Fibroblast of the aortic adventitia (primary cell): ENCODE results near the gene CDON. TPM values are rescaled to one million over a fixed set of nuclear protein-coding genes. Genes with fewer than 3 reads are reported as not detected.
A peak's percentile ranks its signal among the peaks of the same experiment; 100 is the strongest.

Experiments used
- DNase-seq: peaks from one replicate; pipeline ENCODE4 v3.0.0-alpha.2; 2010; ENCODE audit warnings: low read depth
- H3K4me3 ChIP-seq: 2 replicates; pipeline ENCODE4 v1.5.1; 2011; ENCODE audit warnings: low read depth, mild to moderate bottlenecking, control low read depth, low read length, moderate library complexity
- total RNA-seq: library from RNA; depleted of rRNA; stranded (reverse); fragments of >200 nt; gene quantifications from 2 replicates; pipeline ENCODE4 v1.2.3, GENCODE V29; 2012; ENCODE audit warnings: low replicate concordance
- TF ChIP-seq, protein P1 (sequence below): IDR thresholded peaks from 2 replicates; pipeline ENCODE4 v1.5.1; 2011; ENCODE audit warnings: mild to moderate bottlenecking, low read length, control low read depth, inconsistent platforms; ENCODE audit not compliant: insufficient read depth

CDON gene
- total RNA-seq, 1 donor, result 54.4 TPM

DNA sequence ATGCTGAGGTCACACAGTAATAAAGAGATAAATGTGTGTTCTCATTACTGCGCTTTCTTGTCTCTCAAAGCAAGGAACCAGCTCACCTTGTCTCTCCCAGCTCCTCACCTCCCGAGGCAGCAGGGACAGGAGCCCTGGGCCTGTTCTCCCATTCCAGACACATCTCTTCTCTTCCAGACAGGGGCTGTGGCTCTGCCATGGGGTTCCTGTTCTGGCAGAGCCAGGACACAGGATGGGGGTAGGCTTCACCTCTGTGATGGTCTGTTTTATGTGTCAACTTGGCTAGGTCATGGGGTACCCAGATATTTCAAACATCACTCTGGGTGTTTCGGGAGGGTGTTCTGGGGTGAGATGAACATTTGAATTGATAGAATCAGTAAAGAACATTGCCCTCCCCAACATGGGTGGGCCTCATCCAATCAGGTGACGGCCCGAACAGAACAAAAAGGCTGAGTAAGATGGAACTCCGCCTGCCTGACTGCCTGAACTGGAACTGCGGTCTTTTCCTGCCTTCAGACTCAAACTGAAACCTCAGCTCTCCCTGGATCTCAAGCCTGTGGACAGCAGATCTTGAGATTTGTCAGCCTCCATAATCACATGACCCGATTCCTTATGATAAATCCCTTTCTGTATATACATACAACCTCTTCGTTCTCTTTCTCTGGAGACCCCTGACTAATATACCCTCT, 118.9 kb downstream of the CDON start:
- DNase-seq, result no peak
- H3K4me3 ChIP-seq, result no peak overlapping the region
- TF ChIP-seq, protein P1, sequence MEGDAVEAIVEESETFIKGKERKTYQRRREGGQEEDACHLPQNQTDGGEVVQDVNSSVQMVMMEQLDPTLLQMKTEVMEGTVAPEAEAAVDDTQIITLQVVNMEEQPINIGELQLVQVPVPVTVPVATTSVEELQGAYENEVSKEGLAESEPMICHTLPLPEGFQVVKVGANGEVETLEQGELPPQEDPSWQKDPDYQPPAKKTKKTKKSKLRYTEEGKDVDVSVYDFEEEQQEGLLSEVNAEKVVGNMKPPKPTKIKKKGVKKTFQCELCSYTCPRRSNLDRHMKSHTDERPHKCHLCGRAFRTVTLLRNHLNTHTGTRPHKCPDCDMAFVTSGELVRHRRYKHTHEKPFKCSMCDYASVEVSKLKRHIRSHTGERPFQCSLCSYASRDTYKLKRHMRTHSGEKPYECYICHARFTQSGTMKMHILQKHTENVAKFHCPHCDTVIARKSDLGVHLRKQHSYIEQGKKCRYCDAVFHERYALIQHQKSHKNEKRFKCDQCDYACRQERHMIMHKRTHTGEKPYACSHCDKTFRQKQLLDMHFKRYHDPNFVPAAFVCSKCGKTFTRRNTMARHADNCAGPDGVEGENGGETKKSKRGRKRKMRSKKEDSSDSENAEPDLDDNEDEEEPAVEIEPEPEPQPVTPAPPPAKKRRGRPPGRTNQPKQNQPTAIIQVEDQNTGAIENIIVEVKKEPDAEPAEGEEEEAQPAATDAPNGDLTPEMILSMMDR, result no peak

DNA sequence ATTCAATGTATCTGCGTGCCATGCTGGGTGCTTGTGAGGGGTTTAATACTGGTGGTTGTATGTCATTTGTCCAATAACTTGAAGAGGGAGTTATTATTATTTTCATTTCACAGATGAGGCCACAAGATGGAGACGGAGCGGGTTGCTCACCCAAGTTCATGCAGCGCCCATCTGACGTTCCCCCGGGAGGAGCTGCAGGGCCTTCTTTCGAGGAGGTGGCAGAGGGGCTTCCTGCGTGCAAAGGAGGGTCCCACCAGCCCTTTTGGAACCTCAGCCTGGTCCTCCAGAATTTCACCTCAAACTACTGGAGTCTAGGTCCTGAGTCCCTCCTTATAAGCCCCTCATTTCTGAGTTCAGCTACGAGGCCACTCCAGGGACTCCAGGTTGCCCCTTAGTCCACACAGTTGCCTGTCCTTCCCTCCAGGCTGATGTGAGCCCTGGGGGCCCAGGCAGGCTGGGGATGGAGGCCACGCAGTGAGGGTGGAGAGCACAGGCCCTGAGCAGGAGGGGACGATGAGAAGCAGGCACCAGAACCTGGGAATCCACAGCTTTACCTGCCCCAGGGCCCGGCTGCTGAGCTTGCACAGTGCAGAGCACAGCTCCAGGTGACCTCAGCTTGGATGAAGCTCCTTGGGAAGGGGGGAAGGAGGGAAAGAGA, 119.8 kb downstream of the CDON start:
- no peak overlapping the region for H3K4me3 ChIP-seq
- TF ChIP-seq, protein P1, result no peak
- DNase-seq, result no peak

DNA sequence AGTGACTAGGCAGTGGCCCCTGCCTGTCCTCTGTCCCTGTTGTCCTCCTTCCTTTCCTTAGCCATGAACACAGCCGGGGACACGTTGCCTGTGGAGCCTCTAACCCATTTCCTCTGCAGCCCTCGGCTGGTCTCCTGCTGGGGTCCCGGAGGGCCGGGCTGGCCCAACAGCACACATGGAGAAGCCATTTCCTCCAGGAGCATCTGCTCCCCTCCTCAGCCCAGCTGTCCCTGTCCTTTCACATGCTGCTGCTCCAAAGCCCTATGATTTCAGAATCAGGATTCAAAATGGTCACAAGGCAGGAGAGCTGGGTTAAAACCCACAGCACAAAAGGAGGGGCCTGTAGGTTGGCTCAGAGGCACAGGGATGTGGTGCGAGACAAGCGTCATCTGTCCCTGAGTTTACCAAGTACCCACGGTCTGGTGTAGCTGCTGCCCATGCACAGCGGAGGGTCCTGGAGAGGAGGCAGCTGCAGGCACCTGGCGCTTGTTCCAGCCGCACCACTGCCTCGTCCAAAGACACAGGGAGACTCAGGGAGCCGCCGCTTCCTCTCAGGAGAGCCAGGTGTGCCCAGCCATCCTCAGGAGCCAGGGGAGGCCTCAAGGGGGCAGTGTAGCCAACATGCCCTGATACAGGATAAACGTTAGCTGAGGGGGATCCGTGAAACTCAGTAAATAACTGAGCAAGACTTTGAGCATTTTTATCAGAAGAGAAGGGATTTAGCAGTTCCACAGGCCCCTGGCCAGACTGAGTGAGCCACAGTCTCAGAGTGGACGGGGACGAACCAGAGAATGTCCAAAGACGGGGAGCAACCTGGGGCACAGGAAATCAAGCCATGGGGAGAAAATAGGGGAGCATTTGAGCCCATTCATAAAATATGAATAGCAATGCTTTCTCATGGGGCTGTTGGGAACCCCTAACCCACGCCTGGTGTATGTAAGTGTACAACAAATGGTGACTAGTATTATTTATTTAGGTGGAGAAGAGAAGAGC, 120.8 kb downstream of the CDON start:
- TF ChIP-seq, protein P1, result peak; percentile 77
- H3K4me3 ChIP-seq, result no peak overlapping the region
- DNase-seq, result peak; percentile 37

DNA sequence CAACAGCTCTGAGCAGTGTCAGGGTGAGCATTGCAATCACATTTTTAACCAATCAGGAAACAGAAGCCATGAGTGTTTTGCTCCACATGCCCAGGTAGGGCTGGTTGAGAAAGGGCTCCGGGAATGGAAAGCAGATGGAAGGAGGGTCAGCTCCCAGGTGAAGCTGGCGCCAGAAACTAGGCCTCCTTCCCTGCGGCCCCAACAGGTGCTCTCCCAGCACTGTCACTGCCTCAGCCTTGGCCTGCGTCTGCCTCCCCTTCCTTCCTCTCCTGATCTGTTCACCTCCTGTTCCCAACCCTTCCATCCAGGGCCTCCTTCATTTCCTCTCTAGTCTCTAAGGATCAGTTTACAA, 121.4 kb downstream of the CDON start:
- TF ChIP-seq, protein P1, result no peak
- no peak overlapping the region for H3K4me3 ChIP-seq
- DNase-seq, result no peak

DNA sequence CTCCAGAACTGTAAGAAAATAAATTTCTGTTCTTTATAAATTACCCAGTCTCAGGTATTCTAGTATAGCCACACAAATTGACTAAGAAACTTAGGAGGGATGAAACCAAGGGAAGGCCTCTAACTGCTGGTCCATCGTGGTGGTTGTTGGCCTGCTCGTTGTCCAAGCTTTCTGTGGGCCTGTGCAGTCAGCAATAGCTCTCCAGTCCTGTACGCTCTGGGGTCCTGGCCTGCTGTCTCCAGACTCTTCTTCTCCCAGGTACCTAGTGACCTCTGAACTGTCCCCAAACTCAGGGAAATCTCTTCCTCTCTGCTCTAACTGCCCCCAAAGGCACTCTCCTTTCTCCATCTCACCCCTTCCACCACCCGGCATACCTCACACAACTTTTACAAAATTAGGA, 122.5 kb downstream of the CDON start:
- DNase-seq, result no peak
- TF ChIP-seq, protein P1, result no peak

DNA sequence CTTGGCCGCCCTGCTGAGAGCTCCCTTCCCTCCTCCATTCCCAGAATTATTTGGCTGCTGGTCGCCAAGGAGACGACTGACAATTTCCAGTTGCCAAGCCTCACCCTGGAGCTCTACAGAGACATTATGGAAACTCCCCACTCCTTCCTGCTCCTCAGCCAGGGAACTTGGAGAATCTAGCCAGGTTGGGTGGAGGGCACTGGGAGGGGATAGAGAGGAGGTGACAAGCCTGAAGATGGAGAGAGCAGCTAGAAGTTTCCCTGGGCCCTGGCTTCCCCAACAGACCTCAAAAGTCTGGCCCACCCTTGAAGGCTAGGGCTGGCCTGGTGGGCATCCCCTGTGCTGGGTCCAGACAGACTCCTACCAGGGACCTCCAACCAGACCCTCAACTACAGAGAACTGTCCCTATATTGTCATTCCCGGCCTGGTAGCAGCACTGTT, 123.6 kb downstream of the CDON start:
- peak; percentile 61 for DNase-seq
- TF ChIP-seq, protein P1, result no peak
- H3K4me3 ChIP-seq, result no peak overlapping the region

More for the DNA sequence above, 122.5 kb downstream of the CDON start:
- H3K4me3 ChIP-seq, result no peak overlapping the region
